ENCODE measurements around the gene FIGN.

The FIGN gene, protein sequence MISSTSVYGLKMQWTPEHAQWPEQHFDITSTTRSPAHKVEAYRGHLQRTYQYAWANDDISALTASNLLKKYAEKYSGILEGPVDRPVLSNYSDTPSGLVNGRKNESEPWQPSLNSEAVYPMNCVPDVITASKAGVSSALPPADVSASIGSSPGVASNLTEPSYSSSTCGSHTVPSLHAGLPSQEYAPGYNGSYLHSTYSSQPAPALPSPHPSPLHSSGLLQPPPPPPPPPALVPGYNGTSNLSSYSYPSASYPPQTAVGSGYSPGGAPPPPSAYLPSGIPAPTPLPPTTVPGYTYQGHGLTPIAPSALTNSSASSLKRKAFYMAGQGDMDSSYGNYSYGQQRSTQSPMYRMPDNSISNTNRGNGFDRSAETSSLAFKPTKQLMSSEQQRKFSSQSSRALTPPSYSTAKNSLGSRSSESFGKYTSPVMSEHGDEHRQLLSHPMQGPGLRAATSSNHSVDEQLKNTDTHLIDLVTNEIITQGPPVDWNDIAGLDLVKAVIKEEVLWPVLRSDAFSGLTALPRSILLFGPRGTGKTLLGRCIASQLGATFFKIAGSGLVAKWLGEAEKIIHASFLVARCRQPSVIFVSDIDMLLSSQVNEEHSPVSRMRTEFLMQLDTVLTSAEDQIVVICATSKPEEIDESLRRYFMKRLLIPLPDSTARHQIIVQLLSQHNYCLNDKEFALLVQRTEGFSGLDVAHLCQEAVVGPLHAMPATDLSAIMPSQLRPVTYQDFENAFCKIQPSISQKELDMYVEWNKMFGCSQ

GRCh38 chr2:163735685-163736432 lies at the start of gene FIGN:
Gene FIGN, minus strand, starts transcription at chr2:163736008. Its CDS starts 1,081 bp downstream, at chr2:163734927.
- no peak for DNase-seq

DNA sequence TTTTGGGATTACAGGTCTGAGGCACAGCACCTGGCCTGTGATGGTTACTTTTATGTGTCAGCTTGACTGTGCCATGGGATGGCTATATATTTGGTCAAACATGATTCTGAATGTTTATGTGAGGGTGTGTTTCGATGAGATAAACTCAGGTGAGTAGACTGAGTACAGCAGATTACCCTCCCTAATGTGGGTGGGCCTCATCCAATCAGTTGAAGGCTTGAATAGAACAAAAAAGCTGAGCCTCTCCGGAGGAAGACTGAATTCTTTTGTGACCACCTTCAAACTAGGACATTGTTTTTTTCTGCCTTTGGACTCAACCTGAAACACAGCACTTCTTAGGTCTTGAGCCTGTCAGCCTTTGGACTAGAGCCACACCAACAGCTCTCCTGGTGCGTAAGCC lies 49.4 kb upstream of the FIGN start:
- DNase-seq, result no peak

DNA sequence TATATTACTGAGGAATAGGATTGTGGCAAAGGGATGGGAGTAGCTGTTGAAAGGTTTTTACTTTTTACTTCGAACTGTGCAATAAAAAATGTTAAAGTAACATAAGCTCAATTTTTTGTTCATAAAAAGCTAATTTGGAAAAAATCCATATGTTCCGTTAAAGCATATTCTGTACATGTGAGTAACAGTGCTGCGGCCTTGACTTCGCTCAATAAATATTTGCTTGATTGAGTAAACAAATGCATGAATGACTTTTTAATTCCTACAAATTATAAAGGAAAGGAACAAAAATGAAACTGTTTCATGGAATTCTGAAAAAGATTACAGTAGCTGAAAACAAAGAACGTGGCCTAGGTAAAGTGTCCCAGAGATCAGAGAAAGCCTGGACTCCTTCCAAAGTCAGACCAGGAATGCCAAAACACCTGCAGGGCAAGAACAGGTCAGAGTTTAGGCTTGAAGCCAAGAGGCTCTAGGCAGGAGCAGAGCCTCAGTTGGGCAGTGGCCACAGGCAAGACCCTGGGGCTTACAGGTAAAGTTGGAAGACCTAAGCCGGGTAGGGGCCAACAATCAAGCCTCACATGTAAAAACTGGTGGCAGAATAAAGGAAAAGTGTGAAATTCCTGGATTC lies 44.3 kb upstream of the FIGN start:
- no peak for DNase-seq

DNA sequence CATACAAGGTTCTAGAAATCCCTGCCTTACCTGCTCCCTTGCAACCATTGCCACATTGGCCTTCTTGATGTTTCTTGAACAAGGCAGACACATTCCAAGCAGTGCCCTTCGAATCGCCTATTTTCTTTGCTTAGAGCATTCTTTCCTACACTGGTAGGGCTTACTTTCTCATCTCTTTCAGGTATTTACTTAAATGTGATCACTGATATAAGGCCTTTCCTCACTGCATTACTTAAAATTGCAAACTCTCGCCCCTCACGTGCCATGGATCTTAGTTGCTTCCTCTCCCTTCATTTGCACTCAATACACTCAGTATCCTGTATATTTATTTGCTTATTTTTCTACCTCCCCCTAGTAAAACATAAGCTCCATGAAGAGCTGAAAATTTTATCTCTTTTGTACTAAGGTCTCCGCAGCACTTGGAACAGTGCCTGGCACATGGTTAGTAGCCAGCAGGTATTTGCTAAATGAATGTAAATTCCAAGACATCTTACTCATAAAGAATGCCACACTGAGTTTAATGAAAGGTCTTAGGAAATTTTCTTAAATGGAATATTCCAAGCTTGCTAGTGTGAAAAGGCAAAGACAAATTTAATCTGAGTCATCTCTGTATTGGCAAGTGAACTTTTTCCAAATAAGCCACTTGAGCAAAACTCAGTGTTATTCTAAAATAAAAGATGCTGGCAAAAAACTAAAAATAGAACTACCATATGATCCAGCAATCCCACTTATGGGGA lies 42.4 kb upstream of the FIGN start:
- no peak for DNase-seq

- no peak for DNase-seq
Measured at GRCh38 chr2:163775304-163775703, 39.5 kb upstream of the FIGN start.

- DNase-seq, result no peak
Measured at GRCh38 chr2:163774862-163775261, 39.1 kb upstream of the FIGN start.

GRCh38 chr2:163773276-163773675 lies 37.5 kb upstream of the FIGN start:
- DNase-seq, result no peak

DNA sequence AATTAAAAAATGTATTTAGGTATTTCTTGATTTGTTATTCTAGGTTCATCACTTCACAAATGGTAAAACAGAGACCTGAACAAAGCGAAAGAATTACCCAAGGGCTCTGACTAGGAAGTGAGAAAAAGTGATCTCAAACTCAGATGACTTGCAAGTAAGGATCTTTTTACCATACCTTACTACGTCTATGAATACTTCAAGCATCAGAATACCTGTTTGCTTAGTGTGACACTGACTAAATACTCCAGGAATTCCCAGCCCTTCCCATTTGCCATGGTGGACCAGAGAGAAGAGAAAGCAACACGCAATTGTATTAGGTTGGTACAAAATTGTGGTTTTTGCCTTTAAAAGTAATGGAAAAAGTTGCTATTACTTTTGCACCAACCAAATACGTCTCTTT lies 35.8 kb upstream of the FIGN start:
- DNase-seq, result no peak

DNA sequence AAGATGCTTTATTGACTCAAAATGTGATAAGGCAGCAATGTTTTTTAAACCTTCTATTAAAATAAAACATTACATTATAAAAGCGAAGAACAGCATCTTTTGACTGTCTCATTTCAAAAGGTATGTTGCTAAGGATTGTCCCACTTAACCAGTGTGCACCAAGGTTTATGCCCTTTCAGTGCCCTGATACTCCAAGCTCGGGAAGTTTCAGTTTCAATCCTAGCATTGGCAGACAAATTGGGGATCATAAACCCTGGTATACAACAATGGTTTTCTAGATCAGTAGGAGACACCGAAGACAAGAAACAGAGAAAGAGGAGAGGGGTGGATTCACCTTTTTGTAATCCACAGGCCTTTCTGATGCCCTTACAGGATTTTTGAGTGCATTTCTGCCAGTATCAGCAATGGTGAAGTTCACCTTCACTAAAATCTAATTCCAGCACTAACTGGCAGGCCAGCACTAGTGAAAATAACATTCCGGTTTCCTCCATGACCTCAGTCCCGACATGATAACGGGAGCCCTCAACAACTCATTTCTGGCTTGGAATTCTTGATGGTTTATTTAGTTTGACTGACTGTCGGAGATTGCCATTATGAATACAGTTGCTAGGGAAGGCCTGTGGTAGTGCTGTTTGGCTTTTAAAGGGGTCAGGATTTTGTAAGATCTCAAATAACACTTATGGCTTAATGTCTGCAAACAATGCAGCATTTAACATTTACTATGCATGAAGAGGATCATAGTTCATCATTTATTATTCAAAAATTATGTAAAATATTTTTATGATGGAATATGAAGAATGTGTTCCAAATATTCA lies 33.3 kb upstream of the FIGN start:
- DNase-seq, result no peak

DNA sequence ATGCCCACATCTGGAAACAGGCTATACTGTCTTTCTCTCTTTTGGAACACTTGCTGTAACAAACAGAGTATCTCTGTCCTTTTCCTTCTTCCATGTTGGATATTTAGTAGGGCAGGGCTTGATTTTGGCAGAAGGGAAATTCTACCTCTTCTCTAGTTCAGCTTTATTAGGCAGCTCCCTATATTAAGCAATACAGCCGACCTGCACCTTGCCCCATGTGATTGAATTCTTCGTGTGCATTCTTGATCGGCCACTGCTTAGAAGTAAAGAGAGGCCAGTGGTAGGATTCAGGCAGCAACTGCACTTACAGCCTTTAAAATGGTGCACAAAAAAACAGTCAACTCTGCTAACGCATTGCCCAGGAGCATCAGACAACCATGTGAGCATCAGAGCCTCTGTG lies 31.3 kb upstream of the FIGN start:
- DNase-seq, result no peak

DNA sequence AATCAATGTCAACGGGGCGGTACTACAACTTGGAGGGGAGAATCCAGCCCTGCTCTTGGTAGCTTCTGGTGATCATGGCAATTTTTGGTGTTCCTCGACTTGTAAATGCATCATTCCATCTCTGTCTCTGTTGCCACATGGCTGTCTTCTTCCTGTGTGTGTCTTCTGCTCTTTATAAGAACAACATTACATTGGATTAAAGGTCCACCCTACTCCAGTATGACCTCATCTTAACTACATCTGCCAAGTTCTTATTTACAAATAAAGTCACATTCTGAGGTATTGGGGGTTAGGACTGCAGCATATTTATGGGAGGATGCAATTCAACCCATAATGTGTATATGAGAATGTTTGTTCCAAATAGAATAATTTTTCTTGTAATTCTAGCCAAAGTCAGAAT lies 28.8 kb upstream of the FIGN start:
- DNase-seq, result no peak

DNA sequence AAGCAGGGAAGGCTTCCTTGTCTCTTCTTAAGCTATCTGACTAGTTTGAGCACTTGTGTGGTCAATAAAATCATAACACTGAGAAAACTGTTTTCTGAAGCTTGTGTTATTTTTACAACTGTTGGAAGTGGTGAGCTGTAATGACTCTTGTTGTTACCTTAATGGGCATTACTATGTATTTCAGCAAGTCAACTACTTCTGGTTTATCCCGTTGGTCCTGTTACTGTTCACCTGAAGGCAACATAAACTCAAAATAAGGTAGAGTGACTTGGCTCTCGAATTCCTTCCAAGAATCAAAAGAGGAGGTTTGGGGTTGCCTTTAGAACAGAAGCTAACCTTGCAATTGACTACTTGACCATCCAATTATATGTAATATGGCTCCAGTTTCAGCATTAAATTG lies 23.2 kb upstream of the FIGN start:
- no peak for DNase-seq

DNA sequence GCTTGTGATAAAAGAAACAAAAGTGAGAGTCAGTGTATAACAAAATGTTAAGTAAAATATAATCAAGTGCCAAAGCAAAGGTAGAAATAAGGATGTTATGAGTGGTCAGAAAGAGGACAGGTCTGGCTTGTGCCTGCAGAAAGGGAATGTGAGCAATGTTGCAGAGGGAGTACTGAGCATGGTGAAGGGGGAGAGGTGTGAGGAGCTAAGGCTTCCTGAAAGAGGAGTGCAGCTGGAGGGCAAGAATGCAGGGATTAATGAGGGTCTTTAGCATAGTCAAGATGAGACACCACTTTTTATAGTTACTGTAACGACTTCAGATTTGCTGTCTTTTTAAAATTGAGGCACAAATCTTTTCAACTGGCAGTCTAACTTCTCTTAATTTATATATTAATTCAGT lies 22.0 kb upstream of the FIGN start:
- DNase-seq, result no peak

DNA sequence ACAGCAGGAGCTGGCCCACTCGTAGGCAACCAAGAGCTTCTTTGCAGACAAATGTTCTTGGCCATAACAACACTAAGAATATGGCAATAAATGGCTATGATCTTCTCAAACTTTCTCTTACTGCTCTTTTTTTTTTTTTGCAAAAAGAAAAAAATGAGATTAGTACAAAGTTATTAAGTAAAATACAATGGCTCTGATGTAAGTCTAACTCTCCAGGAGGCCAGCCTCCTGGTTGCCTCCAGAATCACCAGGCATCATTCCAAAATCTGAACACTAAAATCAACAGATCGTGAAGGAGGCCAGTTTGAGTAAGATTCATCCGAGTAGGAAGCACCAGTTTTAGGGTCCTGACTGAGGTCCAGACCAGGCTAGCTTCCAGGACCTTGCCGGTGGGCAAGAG lies 20.8 kb upstream of the FIGN start:
- DNase-seq, result no peak

GRCh38 chr2:163755366-163755765 lies 19.6 kb upstream of the FIGN start:
- no peak for DNase-seq

GRCh38 chr2:163753726-163754125 lies 17.9 kb upstream of the FIGN start:
- DNase-seq, result no peak

GRCh38 chr2:163752267-163752666 lies 16.5 kb upstream of the FIGN start:
- no peak for DNase-seq

DNA sequence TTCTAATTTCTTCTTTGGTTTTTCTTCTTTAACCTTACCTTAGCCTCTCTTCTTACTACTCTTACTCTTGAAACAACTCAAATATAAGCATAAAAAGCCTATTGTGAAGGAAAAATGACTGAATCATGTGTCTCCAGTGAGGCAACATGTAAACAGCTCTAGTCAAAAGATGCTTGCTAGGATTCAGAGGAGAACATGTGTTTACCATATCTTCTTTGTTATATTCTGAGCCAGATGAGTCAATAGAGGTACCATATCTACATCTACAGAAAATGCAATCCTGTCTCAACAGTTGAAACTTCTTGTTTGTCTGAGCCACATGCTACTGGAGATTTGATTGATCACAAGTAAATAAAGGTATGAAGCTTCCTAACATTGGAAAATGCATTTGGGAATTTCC lies 15.9 kb upstream of the FIGN start:
- no peak for DNase-seq

DNA sequence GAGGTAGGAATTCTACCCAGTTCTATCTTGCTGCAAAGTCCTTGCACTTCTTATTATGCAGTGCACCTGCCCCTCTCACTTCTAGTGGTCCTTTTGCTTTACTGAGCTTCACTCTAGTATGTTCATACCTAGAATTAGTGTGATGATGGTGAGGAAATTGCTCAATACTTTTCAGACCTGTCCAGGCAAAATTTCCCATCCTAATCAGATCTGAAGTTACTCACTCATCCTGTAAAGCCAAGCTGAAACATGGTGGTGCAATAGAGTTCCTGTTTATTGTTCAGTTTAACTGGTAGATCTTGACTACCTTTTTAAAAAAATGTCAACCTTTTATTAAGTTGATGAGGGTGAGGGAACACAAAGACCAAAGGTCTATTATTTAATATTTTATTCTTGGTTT lies 12.6 kb upstream of the FIGN start:
- no peak for DNase-seq

DNA sequence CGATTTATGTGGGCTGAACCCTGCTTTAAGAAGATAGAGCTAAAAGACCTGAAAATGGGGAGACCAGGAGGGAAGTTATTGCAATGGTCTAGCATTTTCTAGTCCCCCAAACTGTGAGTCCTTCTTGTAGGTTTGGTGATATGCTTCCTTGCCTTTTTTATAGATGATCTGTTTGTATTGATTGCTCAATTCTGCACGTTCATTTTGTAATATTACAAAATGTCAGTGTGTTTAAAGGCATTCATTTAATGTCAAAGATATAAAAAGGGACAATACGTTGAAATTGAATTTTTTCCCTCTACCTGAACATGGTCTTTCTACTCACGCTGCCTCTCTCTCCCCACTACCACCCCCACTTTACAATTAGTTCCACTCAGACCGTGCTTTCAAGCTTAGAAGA lies 5.6 kb upstream of the FIGN start:
- DNase-seq, result no peak

GRCh38 chr2:163737563-163737962 lies 1.8 kb upstream of the FIGN start:
- DNase-seq, result no peak

GRCh38 chr2:163737190-163737439 lies 1.3 kb upstream of the FIGN start:
- no peak for DNase-seq

Data from AML-193 (cell line).